Measurements from ENCODE around the gene GNA15. TPM values are rescaled to one million over a fixed set of nuclear protein-coding genes. Genes with fewer than 3 reads are reported as not detected.

GNA15 gene
- total and polyA plus RNA-seq, 7 donors = 0.55 to 6.0 (median 4.6) TPM

GRCh38 chr19:3192684-3193083 is 56.9 kb downstream of the GNA15 start:
- 92 to 96% methylated on average over 14 of the region's 14 CpGs for WGBS, 2 donors
- H3K27ac ChIP-seq = no peak overlapping the region
- peaks cover 0 to 12% (median 8%) of the 10 kb centered on the region in 4 donors for H3K4me1 ChIP-seq
- no peak for DNase-seq
- no peaks in the 10 kb centered on the region for H3K9me3 ChIP-seq
- TF ChIP-seq POLR2AphosphoS5 (IDR thresholded peaks at IDR 0.05) (no peak), POLR2A (IDR thresholded peaks at IDR 0.05) (no peak), CTCF (IDR thresholded peaks at IDR 0.05) (no peak), EP300 (IDR thresholded peaks at IDR 0.05) (no peak)
- no peaks in the 10 kb centered on the region for H3K27me3 ChIP-seq
- no peak overlapping the region for H3K4me3 ChIP-seq
- peaks cover 0 to 29% (median 3%) of the 10 kb centered on the region in 4 donors for H3K36me3 ChIP-seq
- intact Hi-C loops (cut with DNase I) = no loop called here

DNA sequence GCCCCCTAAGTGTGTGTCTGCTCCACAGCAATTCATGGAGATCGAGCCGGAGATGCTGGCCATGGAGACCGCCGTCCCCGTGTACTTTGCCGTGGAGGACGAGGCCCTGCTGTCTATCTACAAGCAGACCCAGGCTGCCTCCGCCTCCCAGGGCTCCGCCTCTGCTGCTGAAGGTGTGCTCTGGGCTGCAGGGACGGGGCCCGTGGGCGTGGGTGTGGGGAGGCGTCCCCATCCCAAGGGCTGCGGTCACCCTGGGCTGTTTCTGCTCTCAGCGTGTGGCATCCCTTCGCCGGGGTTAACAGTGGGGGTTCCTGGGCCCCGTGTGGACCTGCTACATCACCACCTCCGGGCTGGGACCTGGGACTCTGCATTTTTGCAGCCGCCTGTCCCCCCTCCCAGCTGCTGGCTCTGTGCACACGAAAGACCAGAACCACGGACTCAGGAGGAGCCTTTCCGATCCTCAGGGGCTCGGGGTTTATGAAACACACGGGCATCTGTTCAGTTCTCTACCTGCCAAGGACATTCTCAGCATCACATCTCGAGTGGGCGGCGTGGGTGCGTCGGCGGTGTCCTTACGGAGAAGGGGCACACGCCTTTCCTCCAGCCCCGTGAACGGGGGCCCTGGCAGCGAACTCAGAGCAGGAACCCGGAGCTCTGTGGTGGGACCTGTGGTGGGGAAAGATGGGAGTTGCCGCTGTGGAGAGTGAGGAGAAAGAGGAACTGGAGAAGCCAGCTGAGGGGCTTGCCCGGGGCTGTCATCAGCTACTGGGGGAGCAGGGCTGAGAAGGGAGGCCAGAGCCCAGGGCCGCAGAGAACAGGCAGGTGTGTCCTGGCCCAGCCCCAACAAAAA is 57.6 kb downstream of the GNA15 start:
- no peak overlapping the region for H3K4me3 ChIP-seq
- H3K36me3 ChIP-seq = peaks cover 0 to 30% (median 3%) of the 10 kb centered on the region in 4 donors
- no peak overlapping the region for H3K27ac ChIP-seq
- H3K9me3 ChIP-seq = no peaks in the 10 kb centered on the region
- DNase-seq = no peak
- WGBS, 2 donors = 80 to 88% methylated on average over 40 of the region's 40 CpGs
- no peaks in the 10 kb centered on the region for H3K27me3 ChIP-seq
- peaks cover 0 to 4% (median 1%) of the 10 kb centered on the region in 4 donors for H3K4me1 ChIP-seq
- intact Hi-C loops (cut with DNase I) = no loop called here
- TF ChIP-seq CTCF (IDR thresholded peaks at IDR 0.05) (no peak), EP300 (IDR thresholded peaks at IDR 0.05) (no peak), POLR2AphosphoS5 (IDR thresholded peaks at IDR 0.05) (no peak)

- 90 to 91% methylated on average over 17 of the region's 17 CpGs for WGBS, 2 donors
- Histone ChIP-seq H3K4me1 (no peaks in the 10 kb centered on the region), H3K27me3 (no peaks in the 10 kb centered on the region), H3K4me3 (no peak overlapping the region), H3K27ac (no peak overlapping the region), H3K9me3 (no peaks in the 10 kb centered on the region), H3K36me3 (peaks cover 0 to 38% (median 3%) of the 10 kb centered on the region in 4 donors)
- TF ChIP-seq POLR2A (IDR thresholded peaks at IDR 0.05) = no peak
- no peak for DNase-seq
- intact Hi-C loops (cut with DNase I) = no loop called here
Measured at GRCh38 chr19:3194106-3195087, 58.6 kb downstream of the GNA15 start.

DNA sequence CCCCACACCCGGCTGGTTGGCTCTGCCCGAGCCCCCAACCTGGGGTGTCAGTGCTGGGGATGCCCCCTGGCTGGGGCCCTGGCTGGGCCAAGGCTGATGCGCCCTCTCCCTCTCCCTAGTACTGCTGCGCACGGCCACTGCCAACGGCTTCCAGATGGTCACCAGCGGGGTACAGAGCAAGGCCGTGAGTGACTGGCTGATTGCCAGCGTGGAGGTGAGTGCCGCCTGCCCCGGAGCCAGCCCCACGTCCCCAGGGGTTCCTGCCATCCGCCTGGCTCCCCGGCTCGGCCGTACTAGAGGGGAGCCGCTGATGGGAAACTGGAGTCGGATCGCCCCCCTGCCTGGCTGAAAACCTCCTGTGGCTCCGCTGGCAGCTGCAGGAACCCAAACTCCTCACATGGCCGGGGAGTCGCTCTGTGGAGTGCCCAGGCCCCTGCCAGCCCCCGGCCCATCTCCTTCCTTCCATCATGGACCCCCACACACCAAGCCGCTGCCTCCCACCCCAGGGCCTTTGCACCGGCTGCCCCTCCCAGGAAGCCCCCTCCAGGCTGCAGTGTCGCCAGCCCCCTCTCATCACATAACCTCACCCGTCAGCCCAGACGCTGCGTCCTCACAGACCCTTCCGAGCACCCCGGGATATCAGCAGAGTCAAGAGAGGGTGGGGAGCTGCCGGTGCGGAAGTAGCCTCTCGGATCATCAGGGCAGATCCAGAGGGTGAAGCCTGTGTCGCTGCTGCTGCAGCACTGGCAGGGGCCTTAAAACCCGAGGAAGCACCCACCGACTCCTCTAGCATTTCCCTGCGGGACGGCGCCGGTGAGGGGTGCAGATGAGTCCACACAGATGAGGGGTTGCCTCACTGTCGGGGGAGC is 60.5 kb downstream of the GNA15 start:
- Histone ChIP-seq H3K9me3 (no peaks in the 10 kb centered on the region), H3K27me3 (no peaks in the 10 kb centered on the region), H3K4me1 (no peaks in the 10 kb centered on the region), H3K36me3 (peaks cover 0 to 44% (median 3%) of the 10 kb centered on the region in 4 donors), H3K4me3 (no peak overlapping the region), H3K27ac (no peak overlapping the region)
- WGBS, 2 donors = 95% methylated on average over 42 of the region's 42 CpGs
- TF ChIP-seq EP300 (IDR thresholded peaks at IDR 0.05) = no peak
- no peak for DNase-seq
- intact Hi-C loops (cut with DNase I) = no loop called here

- peaks cover 0 to 44% (median 3%) of the 10 kb centered on the region in 4 donors for H3K36me3 ChIP-seq
- WGBS, 2 donors = 96 to 97% methylated on average over 14 of the region's 14 CpGs
Measured at GRCh38 chr19:3196933-3197205, 61.0 kb downstream of the GNA15 start.

More at GRCh38 chr19:3196933-3197205, 61.0 kb downstream of the GNA15 start:
- Histone ChIP-seq H3K9me3 (no peaks in the 10 kb centered on the region), H3K4me1 (no peaks in the 10 kb centered on the region), H3K27me3 (no peaks in the 10 kb centered on the region), H3K4me3 (no peak overlapping the region), H3K27ac (no peak overlapping the region)
- TF ChIP-seq POLR2A (IDR thresholded peaks at IDR 0.05) = no peak
- no peak for TF ChIP-seq POLR2AphosphoS5 (IDR thresholded peaks at IDR 0.05)
- no peak for TF ChIP-seq CTCF (IDR thresholded peaks at IDR 0.05)
- no peak for TF ChIP-seq EP300 (IDR thresholded peaks at IDR 0.05)
- no peak for DNase-seq
- intact Hi-C loops (cut with DNase I) = no loop called here

Measured in sigmoid colon (tissue), 7 donors.